HEK293T (cell line): ENCODE results near the gene MAPK6.

Source experiments
- CTCF ChIA-PET: fragments of 350-600 bp; formaldehyde crosslinking; extraction: SDS; loops from one replicate; lab custom pipeline; 2021; ENCODE audit warnings: antibody characterized with exemption, inconsistent platforms; lab: Yijun Ruan, JAX
- POLR2A ChIA-PET: fragments of 350-600 bp; formaldehyde crosslinking; extraction: SDS; loops from one replicate; lab custom pipeline; 2020; ENCODE audit warnings: antibody characterized with exemption, inconsistent platforms; lab: Yijun Ruan, JAX
- DNase-seq: peaks from one replicate; pipeline ENCODE4 v3.0.0; 2012; ENCODE audit warnings: mixed read lengths; ENCODE audit errors: extremely low spot score
- ARNT ChIP-seq: fragments of 450-650 bp; IDR thresholded peaks from 2 replicates; pipeline ENCODE4 v1.6.1; 2017; ENCODE audit warnings: mild to moderate bottlenecking
- BHLHE40 ChIP-seq: fragments of 450-650 bp; IDR thresholded peaks from 2 replicates; pipeline ENCODE4 v1.6.1; 2016; ENCODE audit warnings: mild to moderate bottlenecking, moderate library complexity, borderline replicate concordance
- CTBP1 ChIP-seq: fragments of 450-650 bp; IDR thresholded peaks from 2 replicates; pipeline ENCODE4 v1.6.1; 2016; ENCODE audit warnings: borderline replicate concordance
- ELF4 ChIP-seq: fragments of 450-650 bp; IDR thresholded peaks from 2 replicates; pipeline ENCODE4 v1.6.1; 2017; ENCODE audit warnings: antibody characterized with exemption
- FOXA1 ChIP-seq: fragments of 450-650 bp; IDR thresholded peaks from 2 replicates; pipeline ENCODE4 v1.6.1; 2016; ENCODE audit warnings: mild to moderate bottlenecking
- FOXK2 ChIP-seq: fragments of 450-650 bp; IDR thresholded peaks from 2 replicates; pipeline ENCODE4 v1.6.1; 2016; ENCODE audit warnings: mild to moderate bottlenecking
- FOXM1 ChIP-seq: fragments of 450-650 bp; IDR thresholded peaks from 2 replicates; pipeline ENCODE4 v1.6.1; 2017; ENCODE audit warnings: mild to moderate bottlenecking, borderline replicate concordance
- HDGF ChIP-seq: fragments of 450-650 bp; IDR thresholded peaks from 2 replicates; pipeline ENCODE4 v1.6.1; 2017; ENCODE audit warnings: antibody characterized with exemption, borderline replicate concordance
- L3MBTL2 ChIP-seq: fragments of 450-650 bp; conservative IDR thresholded peaks from 2 replicates; pipeline ENCODE4 v1.6.1; 2016; ENCODE audit warnings: mild to moderate bottlenecking
- LEF1 ChIP-seq: fragments of 450-650 bp; IDR thresholded peaks from 2 replicates; pipeline ENCODE4 v1.6.1; 2017; ENCODE audit warnings: mild to moderate bottlenecking, borderline replicate concordance
- NFRKB ChIP-seq: fragments of 450-650 bp; IDR thresholded peaks from 2 replicates; pipeline ENCODE4 v1.6.1; 2016; ENCODE audit warnings: mild to moderate bottlenecking, moderate library complexity
- PKNOX1 ChIP-seq: fragments of 450-650 bp; IDR thresholded peaks from 2 replicates; pipeline ENCODE4 v1.6.1; 2016
- SP1 ChIP-seq: fragments of 450-650 bp; IDR thresholded peaks from 2 replicates; pipeline ENCODE4 v1.6.1; 2017
- SUZ12 ChIP-seq: fragments of 450-650 bp; IDR thresholded peaks from 2 replicates; pipeline ENCODE4 v1.6.1; 2016; ENCODE audit warnings: mild to moderate bottlenecking
- TARDBP ChIP-seq: fragments of 450-650 bp; IDR thresholded peaks from 2 replicates; pipeline ENCODE4 v1.6.1; 2016
- ZNF384 ChIP-seq: fragments of 450-650 bp; IDR thresholded peaks from 2 replicates; pipeline ENCODE4 v1.6.1; 2016

Gene MAPK6

GRCh38 chr15:52023169-52023922 is 4.3 kb downstream of the MAPK6 start:
- CTCF ChIA-PET, result no interaction called here

GRCh38 chr15:52028431-52029093 is 9.5 kb downstream of the MAPK6 start:
- no peak for DNase-seq
- CTCF ChIA-PET, result no interaction called here
- POLR2A ChIA-PET, result no interaction called here
- no peak for TF ChIP-seq FOXM1

More at GRCh38 chr15:52023169-52023922, 4.3 kb downstream of the MAPK6 start:
- TF ChIP-seq NFRKB (no peak), ZNF384 (peak; percentile 47; the same call in 1 of the 2 replicates)
- POLR2A ChIA-PET, result no interaction called here
- no peak for DNase-seq

- TF ChIP-seq FOXA1 (no peak), HDGF (no peak), ARNT (no peak), BHLHE40 (no peak), FOXM1 (no peak), CTBP1 (no peak), L3MBTL2 (no peak), PKNOX1 (no peak), ZNF384 (no peak), SUZ12 (no peak)
- ChIA-PET POLR2A (no interaction called here), CTCF (no interaction called here)
- DNase-seq, result no peak
These were observed 11.0 kb downstream of the MAPK6 start for GRCh38 chr15:52030010-52030409.

- no peak for DNase-seq
- TF ChIP-seq FOXM1 (no peak), LEF1 (no peak), SUZ12 (no peak), L3MBTL2 (no peak)
- ChIA-PET CTCF (no interaction called here), POLR2A (no interaction called here)
These were observed 12.5 kb downstream of the MAPK6 start for GRCh38 chr15:52031556-52031955.

- TF ChIP-seq ZNF384 (peak; percentile 42; the same call in 1 of the 2 replicates), PKNOX1 (peak; percentile 7; the same call in 1 of the 2 replicates), SP1 (no peak), TARDBP (no peak)
- DNase-seq, result no peak
- POLR2A ChIA-PET, result interaction anchor here (1.0 kb wide), 1 partner anchor 12 kb away, joined by 3 read pairs; no protein-coding TSS in a partner anchor
- CTCF ChIA-PET, result no interaction called here
These were observed 19.0 kb downstream of the MAPK6 start for GRCh38 chr15:52037889-52038505.

- POLR2A ChIA-PET, result interaction anchor here (1.0 kb wide), 1 partner anchor 68 kb away, joined by 4 read pairs; the partner anchor contains the start of gene LEO1
- no peak for DNase-seq
- no peak for TF ChIP-seq ELF4
- TF ChIP-seq BHLHE40, result no peak
- no peak for TF ChIP-seq SP1
- TF ChIP-seq LEF1, result no peak
- no peak for TF ChIP-seq HDGF
- TF ChIP-seq FOXM1, result no peak
- TF ChIP-seq FOXK2, result no peak
- no peak for TF ChIP-seq PKNOX1
- TF ChIP-seq NFRKB, result no peak
- CTCF ChIA-PET, result interaction anchor here (0.6 to 1.2 kb wide), 2 partner anchors 12 to 67 kb away, joined by 4 read pairs; no protein-coding TSS in a partner anchor
These were observed 21.1 kb downstream of the MAPK6 start for GRCh38 chr15:52039925-52040781.
